Skeletal muscle cell (primary cell): ENCODE data around the gene CTCFL.

Source experiments
- DNase-seq: peaks from one replicate; pipeline ENCODE4 v3.0.0-alpha.2; 2010; ENCODE audit warnings: low read depth
- H3K4me3 ChIP-seq: 2 replicates; pipeline ENCODE4 v1.5.1; 2011; ENCODE audit warnings: low read depth, mild to moderate bottlenecking, control low read depth, low read length, moderate library complexity

The CTCFL gene, protein sequence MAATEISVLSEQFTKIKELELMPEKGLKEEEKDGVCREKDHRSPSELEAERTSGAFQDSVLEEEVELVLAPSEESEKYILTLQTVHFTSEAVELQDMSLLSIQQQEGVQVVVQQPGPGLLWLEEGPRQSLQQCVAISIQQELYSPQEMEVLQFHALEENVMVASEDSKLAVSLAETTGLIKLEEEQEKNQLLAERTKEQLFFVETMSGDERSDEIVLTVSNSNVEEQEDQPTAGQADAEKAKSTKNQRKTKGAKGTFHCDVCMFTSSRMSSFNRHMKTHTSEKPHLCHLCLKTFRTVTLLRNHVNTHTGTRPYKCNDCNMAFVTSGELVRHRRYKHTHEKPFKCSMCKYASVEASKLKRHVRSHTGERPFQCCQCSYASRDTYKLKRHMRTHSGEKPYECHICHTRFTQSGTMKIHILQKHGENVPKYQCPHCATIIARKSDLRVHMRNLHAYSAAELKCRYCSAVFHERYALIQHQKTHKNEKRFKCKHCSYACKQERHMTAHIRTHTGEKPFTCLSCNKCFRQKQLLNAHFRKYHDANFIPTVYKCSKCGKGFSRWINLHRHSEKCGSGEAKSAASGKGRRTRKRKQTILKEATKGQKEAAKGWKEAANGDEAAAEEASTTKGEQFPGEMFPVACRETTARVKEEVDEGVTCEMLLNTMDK

DNA sequence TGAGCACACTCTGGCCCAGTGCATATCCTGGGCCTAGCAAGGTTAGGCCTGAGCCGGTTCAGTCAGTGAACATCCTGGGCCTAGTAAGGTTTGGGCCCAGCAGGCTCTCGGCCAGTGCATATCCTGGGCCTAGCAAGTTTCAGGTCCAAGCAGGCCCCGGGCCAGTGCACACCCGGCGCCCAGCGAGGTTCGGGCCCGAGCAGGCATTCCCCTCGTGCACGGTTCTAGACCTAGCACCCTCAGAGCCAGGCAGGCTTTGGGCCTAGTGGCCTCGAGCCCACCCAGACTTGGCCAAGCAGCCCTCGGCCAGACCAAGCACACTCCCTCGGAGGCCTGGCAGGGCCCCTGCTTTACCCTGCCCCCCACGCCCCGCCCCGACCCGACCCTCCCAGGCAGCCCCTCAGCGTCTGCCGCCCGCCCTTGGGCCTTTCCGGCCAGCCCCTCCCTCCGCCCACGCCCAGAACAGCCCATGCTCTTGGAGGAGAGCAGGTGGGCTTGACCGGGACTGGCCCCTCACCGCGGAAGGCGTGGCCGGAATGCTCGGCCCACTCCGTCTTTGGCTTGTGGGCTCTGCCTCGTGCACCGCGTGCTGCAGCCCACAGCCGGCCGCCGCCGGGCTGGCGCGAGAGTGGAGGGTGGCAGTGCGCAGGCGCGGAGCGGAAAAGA lies at the start of gene CTCFL:
Gene CTCFL (minus strand): TSS at position 630 of the 666 bp plus-strand sequence. CDS start 935 bp downstream, outside the sequence.
- DNase-seq = no peak
- no peak within 1 kb of the TSS for H3K4me3 ChIP-seq

DNA sequence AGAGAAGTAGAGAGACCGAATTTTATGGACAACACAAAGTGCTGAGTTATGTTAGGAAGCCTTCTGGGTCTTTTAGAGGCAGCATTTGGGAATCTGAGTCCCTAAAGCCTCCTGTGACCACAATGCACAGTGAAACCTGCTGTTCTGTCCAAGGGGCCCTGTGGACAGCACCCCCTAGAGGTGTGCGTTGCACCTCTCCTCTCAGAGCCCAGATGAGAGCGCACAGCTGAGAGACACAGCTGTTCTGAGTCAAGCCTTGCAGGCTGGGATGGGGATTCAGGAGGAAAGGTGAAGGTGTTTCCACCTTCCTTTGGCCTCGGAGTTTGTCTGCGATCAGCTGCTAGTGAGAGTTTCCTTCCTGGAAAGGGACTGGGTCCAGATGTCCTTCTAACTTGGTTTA lies 49.0 kb upstream of the CTCFL start:
- DNase-seq = no peak
- no peak overlapping the region for H3K4me3 ChIP-seq

DNA sequence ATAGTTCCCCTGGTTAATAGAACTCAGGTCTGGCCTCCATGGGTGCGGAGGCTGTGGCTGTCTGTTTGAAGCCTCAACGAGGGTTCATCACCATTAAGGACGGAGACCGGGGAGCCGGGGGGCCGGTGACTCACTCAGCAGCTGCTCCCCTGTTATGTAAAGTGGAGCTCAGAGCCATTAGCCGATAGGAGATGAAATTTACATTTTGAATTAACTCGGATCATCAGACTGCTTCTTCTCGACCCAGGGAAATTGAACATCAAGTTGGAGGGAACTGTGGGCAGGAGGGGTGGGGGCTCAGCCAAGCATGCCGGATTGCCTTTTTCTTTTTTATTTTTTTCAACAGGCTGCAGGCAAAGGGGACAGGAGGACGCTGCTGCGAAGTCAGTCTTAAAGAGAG lies 48.3 kb upstream of the CTCFL start:
- DNase-seq = no peak
- H3K4me3 ChIP-seq = no peak overlapping the region

DNA sequence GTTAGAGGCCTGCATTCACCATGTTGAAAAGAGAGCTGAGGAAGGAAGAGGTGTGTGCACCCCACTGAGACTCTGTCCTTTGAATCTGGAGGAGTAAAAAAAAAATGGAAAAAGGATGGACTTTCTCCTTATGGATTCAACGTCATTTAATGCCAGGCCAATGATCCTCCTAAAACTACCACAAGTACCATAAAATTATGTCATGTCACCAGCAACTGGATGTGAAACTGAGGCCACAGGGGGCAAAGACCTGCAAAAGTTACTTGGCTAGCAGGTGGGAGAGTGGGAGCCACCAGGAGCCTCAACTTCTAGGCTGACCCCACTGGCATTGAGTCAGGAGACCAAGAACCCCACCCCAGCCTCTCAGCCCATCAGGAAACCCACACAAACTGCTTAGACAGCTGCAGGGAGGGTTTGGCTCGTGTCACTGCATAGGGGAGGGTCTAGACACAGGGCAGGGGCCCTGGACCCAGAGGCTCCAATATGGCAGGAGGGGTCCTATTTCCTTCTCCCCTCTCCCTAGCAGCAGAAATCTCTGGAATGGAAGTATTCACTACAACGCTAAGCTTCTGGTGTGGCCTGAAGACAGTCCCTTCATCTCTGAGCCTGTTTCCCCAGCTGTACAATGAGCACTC lies 47.0 kb upstream of the CTCFL start:
- DNase-seq = no peak
- H3K4me3 ChIP-seq = no peak overlapping the region

DNA sequence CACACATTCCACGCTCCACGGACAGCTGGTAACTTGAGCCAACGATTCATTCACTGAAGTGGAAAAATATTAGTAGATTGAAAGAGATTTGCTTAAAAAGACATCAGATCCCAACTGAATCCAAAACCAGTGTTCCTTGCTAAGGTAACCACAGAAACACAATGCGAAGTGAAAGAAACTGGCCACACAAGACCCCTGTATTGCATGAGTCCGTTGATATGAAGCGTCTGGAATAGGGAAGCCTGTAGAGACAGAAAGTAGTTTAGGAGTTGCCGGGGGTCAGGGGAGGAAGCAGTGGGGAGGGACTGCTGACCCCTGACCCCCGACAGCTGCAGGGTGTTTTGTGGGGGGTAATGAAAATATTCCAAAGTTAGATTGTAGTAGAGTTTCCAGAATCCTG lies 46.0 kb upstream of the CTCFL start:
- no peak overlapping the region for H3K4me3 ChIP-seq
- DNase-seq = no peak

DNA sequence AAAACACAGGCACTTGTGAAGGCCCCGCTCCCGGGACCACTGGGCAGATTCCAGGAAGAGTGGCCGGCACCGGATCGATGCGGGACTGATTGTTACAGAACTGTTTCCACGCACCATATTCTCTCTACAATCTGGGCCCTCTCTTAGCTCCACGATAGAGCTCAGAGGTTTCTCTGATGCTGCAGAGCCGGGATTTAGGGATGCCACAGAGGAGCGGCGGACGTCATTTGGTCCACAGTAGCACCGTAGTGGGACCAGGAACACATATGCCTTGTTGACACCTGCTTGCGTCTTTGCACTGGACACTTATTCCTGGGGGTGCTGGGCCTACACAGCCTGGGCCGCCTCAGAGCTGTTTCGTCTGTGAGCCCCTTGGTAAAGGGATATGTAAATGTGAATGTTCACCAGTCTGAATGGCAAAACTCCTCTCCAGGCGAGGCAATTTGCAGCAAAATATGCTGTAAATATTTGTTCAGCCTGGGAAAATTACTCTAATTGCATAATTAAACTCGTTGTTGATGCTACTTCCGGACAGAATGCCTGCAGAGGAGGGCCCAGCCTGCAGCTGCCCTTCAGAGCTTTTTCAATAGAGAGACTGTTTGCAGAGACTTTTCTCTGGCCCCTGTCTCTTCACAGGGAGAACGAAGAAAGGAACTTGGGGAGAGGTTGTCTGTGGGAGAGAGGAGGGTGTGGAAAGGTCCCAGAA lies 45.4 kb upstream of the CTCFL start:
- no peak for DNase-seq
- H3K4me3 ChIP-seq = no peak overlapping the region

DNA sequence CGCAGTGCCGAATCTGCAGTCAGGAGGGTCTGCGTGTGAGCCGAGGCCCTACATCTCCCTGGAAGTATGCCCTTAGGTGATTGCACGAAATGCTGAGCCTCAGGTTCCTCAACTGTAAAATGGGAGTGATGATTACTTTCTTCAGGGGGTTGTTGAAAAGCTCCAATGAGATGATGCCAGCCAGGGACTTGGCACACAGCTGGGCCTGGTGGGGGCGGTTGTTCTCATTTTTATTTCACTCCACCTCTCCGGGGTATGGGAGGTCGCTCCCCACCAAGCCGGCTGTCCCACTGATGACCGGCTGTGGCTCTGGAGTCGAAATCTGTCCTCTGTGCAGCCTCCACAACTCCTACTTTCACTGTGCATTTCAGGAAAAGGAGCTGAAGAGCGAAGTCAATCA lies 44.0 kb upstream of the CTCFL start:
- H3K4me3 ChIP-seq = no peak overlapping the region
- DNase-seq = no peak

DNA sequence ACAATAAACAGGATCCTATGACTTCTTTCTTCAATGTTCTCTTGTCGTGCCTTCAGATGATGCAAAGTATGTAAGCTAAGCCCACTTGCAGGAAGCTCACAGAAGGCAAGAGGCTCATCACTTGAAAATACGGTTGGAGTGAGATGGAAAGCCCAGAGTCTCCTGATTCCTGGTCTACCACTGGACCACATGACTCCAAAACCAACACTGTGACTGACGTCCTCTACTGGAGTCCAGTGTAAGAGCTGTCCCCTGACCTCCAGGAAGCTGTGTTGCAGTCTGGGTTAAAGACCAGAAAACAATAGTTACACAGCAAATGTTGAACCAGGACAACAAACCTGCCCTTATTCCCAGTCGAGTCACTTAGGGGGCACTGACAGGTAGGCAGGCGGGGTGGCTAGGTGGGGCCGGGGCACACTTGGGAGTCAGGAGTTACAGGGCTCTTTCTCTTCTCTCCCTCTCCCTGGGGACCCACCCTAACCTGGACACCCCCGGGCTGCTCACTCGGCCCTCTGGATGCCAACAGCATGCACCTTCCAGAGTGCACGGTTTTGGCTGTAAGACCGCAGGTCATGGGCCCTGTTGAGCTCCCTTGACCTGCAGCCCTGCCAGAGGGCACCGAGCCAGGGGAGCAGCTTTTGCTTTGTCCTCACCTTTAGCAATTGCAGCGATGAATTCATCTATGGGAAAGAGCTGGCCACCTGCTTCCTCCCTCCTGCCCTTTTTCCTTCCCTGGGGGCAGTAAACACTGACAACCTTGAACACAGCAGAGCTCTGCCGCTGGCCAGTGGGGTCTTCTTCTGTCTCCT lies 43.4 kb upstream of the CTCFL start:
- H3K4me3 ChIP-seq = no peak overlapping the region
- DNase-seq = no peak

DNA sequence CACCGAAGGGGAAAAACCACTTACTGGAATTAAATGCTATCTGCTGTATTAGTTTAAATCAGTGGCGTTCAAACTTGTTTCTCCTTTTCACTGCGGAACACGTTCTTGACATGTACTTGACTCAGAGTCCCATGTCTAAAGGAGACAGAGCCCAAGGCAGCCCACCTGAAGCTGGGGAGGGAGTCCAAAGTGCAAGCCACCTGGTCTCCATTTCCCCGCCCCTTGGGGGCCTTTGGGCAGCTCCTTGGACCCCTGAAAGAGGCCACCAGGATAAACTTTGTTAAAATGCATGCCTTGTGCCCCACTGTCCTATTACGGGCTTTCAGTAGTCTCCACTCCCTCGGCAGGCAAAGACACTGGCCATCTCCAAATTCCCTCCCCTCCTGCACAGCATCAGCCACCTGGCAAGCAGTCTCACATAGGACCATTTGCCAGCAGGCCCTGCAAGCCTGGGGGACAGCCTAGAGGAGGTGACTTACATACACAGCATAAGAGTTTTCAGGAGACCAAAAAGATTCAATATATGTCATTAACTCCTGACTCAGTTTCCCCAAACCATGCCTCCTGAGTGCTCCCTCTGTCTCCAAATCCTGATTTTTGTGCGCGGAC lies 42.6 kb upstream of the CTCFL start:
- no peak for DNase-seq
- no peak overlapping the region for H3K4me3 ChIP-seq

DNA sequence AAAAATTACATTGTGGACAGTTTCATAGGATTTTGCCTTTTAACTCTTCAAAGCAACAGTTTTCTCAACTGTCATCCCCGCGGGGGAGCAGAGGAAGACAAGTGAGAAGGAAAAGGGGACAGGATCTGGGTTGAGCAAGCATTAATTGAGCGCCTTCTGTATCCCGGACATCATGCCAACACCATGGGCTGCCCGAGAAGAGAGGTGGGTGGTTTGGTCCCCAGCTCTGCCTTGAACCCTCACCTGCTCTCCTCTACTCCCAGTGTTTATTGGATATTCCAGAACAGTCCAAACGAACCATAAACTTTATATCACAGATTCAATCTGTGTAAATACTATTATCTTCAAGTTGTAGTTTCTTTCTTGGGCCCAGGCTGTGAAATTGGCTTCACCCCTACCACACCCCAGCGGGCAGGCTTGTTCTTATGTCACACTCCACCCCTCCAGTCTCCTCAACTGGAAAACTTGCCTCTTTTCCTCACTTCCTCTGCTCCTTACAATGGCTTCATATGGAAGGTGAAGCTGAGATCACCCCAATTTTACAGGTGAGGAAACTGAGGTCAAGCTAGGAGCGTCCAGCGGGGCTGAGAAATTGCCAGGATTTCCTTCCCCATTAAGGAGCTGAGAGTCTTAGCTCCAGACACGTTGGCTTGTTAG lies 42.0 kb upstream of the CTCFL start:
- DNase-seq = no peak
- H3K4me3 ChIP-seq = no peak overlapping the region

DNA sequence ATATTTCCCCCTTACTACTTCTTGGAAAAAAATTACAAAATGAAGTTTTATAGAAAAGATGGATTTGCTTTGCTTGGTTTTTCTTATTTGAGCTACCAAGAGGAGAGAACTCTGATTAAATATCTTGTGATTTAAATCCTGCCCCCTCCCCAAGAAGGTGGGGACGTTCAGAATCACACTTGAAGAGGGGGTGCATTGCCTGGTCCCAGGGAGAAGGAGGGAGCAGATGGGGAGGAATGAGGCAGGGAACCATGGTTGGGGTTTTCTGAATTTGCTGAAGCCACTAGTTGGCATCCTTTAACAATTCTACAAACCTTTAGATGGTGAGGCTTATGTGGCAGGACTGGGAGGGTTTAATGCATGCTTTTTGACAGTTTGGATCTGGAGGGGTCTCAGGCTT lies 41.5 kb upstream of the CTCFL start:
- DNase-seq = no peak

DNA sequence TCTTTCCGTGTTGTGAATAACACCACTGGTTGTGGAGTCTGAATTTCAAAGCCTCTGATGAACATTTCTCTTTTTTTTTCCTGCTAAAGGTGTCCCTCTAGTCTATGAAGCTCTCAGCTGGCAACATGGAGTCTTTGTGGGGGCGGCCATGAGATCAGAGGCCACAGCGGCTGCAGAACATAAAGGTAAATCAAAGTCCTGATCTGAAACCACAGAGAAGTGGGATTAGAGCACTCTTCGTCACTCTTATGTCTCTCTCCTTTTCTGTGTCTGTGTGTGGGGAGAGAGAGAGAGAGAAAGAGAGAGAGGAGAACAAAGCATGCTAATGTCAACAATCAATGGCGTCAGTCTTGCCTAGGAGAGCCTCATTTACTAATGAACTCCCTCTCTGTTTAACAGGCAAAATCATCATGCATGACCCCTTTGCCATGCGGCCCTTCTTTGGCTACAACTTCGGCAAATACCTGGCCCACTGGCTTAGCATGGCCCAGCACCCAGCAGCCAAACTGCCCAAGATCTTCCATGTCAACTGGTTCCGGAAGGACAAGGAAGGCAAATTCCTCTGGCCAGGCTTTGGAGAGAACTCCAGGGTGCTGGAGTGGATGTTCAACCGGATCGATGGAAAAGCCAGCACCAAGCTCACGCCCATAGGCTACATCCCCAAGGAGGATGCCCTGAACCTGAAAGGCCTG lies 40.2 kb upstream of the CTCFL start:
- no peak overlapping the region for H3K4me3 ChIP-seq
- no peak for DNase-seq

More for the DNA sequence above, 41.5 kb upstream of the CTCFL start:
- H3K4me3 ChIP-seq = no peak overlapping the region

DNA sequence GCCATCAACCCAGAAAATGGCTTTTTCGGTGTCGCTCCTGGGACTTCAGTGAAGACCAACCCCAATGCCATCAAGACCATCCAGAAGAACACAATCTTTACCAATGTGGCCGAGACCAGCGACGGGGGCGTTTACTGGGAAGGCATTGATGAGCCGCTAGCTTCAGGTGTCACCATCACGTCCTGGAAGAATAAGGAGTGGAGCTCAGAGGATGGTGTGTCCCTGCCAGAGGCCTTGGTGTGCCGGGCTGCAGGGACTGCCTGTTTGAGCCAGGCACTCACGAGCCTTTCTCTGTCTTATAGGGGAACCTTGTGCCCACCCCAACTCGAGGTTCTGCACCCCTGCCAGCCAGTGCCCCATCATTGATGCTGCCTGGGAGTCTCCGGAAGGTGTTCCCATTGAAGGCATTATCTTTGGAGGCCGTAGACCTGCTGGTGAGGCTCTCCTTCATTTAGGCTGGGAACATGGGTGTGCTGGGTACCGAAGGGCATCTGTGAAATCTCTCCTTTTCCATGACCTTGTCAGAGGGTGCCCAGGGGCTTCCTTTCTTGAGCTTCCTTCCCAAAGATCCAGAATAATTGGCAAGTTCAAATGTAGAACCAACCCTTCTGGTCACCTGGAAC lies 39.4 kb upstream of the CTCFL start:
- DNase-seq = no peak
- no peak overlapping the region for H3K4me3 ChIP-seq

DNA sequence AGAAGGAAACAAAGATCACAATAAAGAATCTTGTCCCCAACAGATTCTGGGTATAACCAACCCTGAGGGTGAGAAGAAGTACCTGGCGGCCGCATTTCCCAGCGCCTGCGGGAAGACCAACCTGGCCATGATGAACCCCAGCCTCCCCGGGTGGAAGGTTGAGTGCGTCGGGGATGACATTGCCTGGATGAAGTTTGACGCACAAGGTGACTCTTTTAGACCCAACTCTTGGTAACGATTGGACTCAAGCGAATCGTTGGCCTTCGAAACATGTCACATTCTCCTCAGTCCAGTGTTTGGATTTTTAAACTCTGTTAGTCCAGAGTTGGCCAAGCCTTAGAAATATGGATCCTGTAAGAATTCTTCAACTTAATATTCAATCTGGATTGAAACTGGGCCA lies 38.6 kb upstream of the CTCFL start:
- no peak overlapping the region for H3K4me3 ChIP-seq
- no peak for DNase-seq

DNA sequence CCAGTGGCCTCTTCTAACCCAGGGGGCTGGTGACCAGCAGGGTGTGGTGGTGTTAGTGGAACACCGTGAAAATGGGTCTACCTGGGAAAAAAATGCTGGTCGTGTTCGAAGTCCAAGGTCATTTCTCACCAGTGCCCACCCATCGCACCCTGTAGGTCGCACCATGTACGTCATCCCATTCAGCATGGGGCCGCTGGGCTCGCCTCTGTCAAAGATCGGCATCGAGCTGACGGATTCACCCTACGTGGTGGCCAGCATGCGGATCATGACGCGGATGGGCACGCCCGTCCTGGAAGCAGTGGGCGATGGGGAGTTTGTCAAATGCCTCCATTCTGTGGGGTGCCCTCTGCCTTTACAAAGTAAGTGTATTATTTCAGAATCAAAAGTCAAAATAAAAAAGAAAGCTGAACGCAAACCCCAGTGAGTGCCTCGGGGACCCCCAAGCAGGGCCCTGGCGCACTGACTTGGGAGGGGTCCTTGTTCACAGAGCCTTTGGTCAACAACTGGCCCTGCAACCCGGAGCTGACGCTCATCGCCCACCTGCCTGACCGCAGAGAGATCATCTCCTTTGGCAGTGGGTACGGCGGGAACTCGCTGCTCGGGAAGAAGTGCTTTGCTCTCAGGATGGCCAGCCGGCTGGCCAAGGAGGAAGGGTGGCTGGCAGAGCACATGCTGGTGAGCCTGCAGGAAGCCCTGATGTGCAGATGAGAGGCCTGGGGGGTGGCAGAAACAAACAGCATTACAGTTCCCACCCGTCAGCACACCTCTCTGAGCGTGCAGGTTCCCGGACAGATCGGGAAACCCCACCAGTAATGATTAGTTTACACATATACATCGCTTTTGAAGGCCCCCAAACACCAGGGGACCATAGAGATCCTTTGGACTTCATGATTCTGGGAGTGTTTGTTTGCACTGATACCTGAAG lies 37.9 kb upstream of the CTCFL start:
- no peak for DNase-seq
- H3K4me3 ChIP-seq = no peak overlapping the region
